Spleen (tissue), 7 donors: ENCODE measurements around the gene AIG1.

Experiments
- CTCF ChIP-seq, 11 experiments: fragments of 200-600 bp in 7 of 11; fragments of 450-650 bp in 4 of 11; sonication (generic) in 4 of 11; IDR thresholded peaks in 8 of 11; conservative IDR thresholded peaks in 3 of 11; 1 replicate in 7 of 11; 2 replicates in 4 of 11; pipeline versions ENCODE4 v1.4.0 to v1.8.0; 2016 to 2021; ENCODE audit warnings: antibody characterized with exemption in 11 of 11, inconsistent platforms in 4 of 11, mild to moderate bottlenecking in 1 of 11
- POLR2A ChIP-seq, 3 donors: fragments of 450-650 bp; IDR thresholded peaks; one replicate each; pipeline ENCODE4 v1.5.1; 2017; ENCODE audit warnings: antibody characterized with exemption in 3 of 3, mild to moderate bottlenecking in 1 of 3
- POLR2AphosphoS5 ChIP-seq, 3 donors: sonication (generic); formaldehyde crosslinking; IDR thresholded peaks; one replicate each; pipeline ENCODE4 v1.5.1; 2017; ENCODE audit warnings: antibody characterized with exemption in 3 of 3
- donor health status: DM: no; HTN: no; CAD: no; lungs with moderate emphysema.
- donor health status: DM: no; HTN: no; CAD: no.
- donor health status: DM: no; HTN: no; CAD: no.

- TF ChIP-seq CTCF (IDR thresholded peaks at IDR 0.05 in 8 of 11, conservative IDR thresholded peaks at IDR 0.05 in 3 of 11) (no peak), POLR2AphosphoS5 (IDR thresholded peaks at IDR 0.05) (no peak), POLR2A (IDR thresholded peaks at IDR 0.05) (no peak)
These were observed 275.9 kb downstream of the AIG1 start for GRCh38 chr6:143336446-143337152.
